Neutrophil (primary cell): Measurements from ENCODE around the gene TUBB4B.
"Not testable (repeated sequence)": the region's sequence is repeated elsewhere in the genome, so short reads cannot be mapped to it uniquely, and the experiment has no call there.

Experiments
- H3K27ac ChIP-seq: fragments of 200-600 bp; sonication (generic); 2 replicates; pipeline ENCODE4 v1.5.1; 2016; ENCODE audit warnings: mild to moderate bottlenecking, moderate library complexity
- H3K27me3 ChIP-seq: fragments of 200-600 bp; sonication (generic); 2 replicates; pipeline ENCODE4 v1.6.0; 2016; ENCODE audit warnings: mild to moderate bottlenecking
- H3K36me3 ChIP-seq: fragments of 200-600 bp; sonication (generic); 2 replicates; pipeline ENCODE4 v1.5.1; 2017
- H3K4me1 ChIP-seq, 2 experiments: fragments of 200-600 bp in 1 of 2; sonication (generic) in 1 of 2; 1 replicate in 1 of 2; 2 replicates in 1 of 2; pipeline versions ENCODE4 v1.5.1 to v1.6.1; 2013 to 2016; ENCODE audit warnings: low read depth in 1 of 2, low read length in 1 of 2, mild to moderate bottlenecking in 1 of 2, moderate library complexity in 1 of 2; ENCODE audit not compliant: control insufficient read depth in 1 of 2, insufficient read depth in 1 of 2
- H3K4me3 ChIP-seq, 2 experiments: fragments of 200-600 bp in 1 of 2; sonication (generic) in 1 of 2; 1 replicate in 1 of 2; 2 replicates in 1 of 2; pipeline ENCODE4 v1.5.1; 2013 to 2016; ENCODE audit warnings: low read depth in 1 of 2, low read length in 1 of 2, mild to moderate bottlenecking in 1 of 2, moderate library complexity in 1 of 2
- H3K9me3 ChIP-seq: fragments of 200-600 bp; sonication (generic); 2 replicates; pipeline ENCODE4 v1.5.1; 2016
- CTCF ChIP-seq: fragments of 200-600 bp; sonication (generic); IDR thresholded peaks from 2 replicates; pipeline ENCODE4 v1.5.1; 2016; ENCODE audit warnings: antibody characterized with exemption

The TUBB4B gene

DNA sequence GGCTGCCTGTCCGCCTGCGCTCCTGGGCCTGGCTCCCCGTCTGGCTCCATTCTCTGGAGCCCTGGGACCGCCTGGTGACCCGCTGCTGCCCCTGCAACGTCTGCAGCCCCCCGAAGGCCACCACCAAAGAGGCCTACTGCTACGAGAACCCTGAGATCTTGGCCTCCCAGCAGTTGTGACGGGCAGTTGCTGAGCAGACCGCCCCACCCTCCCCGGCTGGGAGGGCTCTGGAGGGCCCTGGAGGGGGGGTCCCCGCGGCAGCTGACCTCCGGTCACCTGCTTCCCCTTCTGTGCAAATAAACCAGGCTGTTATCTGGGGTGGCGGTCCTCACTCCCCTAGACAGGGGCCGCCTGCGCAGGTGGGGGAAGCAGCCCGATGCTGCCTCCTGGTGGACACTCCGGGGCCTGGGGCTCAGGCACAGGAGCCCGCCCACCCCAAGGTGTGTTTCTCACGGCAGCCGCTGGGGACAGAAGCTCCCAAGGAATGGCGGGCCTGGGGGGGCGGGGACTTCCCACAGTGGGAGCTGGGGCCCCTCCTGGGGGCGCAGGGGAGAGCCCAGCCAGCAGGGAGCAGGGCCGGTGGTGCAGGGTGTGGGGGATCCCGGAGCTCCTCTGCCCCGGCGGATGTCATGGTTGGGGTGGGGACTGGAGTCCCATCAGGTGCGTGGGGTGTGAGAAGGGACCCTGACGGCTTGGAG is 4.7 kb upstream of the TUBB4B start:
- peak; percentile 100 for TF ChIP-seq CTCF
- H3K27ac ChIP-seq = peak overlapping the region; percentile 71
- H3K4me1 ChIP-seq = peaks cover 41 to 42% of the 10 kb centered on the region in 2 experiments

GRCh38 chr9:137236936-137237421 is 4.1 kb upstream of the TUBB4B start:
- Histone ChIP-seq H3K4me1 (peaks cover 46% of the 10 kb centered on the region in 2 experiments), H3K9me3 (no peaks in the 10 kb centered on the region), H3K27me3 (peaks cover 34% of the 10 kb centered on the region), H3K27ac (peak overlapping the region; percentile 71), H3K4me3 (peak overlapping the region; percentile 36 to 57), H3K36me3 (peaks cover 3% of the 10 kb centered on the region)
- TF ChIP-seq CTCF = no peak

More for the DNA sequence above, 4.7 kb upstream of the TUBB4B start:
- H3K36me3 ChIP-seq = no peaks in the 10 kb centered on the region
- peaks cover 34% of the 10 kb centered on the region for H3K27me3 ChIP-seq
- peak overlapping the region; percentile 36 to 57 for H3K4me3 ChIP-seq
- no peaks in the 10 kb centered on the region for H3K9me3 ChIP-seq

- Histone ChIP-seq H3K9me3 (no peaks in the 10 kb centered on the region), H3K27me3 (peaks cover 30% of the 10 kb centered on the region), H3K4me3 (no peak overlapping the region), H3K36me3 (peaks cover 14% of the 10 kb centered on the region), H3K4me1 (peaks cover 57% of the 10 kb centered on the region in 2 experiments), H3K27ac (no peak overlapping the region)
- TF ChIP-seq CTCF = no peak
These were observed 3.0 kb upstream of the TUBB4B start for GRCh38 chr9:137237759-137238726.

DNA sequence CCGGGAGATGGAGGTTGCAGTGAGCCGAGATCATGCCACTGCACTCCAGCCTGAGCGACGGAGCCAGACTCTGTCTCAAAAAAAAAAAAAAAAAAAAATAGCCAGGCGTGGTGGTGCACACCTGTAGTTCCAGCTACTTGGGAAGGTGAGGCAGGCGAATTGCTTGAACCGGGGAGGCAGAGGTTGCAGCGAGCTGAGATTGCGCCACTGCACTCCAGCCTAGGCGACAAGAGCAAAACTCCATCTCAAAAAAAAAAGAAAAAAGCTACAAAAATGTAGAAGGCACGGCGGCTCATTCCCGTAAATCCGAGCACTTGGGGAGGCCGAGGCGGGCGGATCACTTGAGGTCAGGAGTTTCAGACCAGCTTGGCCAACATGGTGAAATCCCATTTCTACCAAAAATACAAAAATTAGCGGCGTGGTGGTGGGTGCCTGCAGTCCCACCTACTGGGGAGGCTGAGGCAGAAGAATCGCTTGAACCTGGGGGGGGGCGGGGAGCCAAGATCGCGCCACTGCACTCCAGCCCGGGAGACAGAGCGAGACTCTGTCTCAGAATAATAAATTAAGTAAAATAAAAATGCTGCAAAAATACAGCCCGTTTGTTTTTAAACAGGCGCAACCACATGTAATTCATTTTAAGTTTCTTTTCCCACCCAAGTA is 1.4 kb upstream of the TUBB4B start:
- Histone ChIP-seq H3K27ac (peak overlapping the region; percentile 96), H3K36me3 (peaks cover 23% of the 10 kb centered on the region), H3K4me3 (peak overlapping the region; percentile 79 to 96), H3K4me1 (peaks cover 70% of the 10 kb centered on the region in 2 experiments), H3K27me3 (peaks cover 14% of the 10 kb centered on the region)
- H3K9me3 ChIP-seq = not testable (repeated sequence)

- Histone ChIP-seq H3K27ac (peak overlapping the region; percentile 96), H3K4me3 (peak overlapping the region; percentile 79 to 96), H3K9me3 (no peaks in the 10 kb centered on the region), H3K4me1 (peaks cover 70% of the 10 kb centered on the region in 2 experiments), H3K36me3 (peaks cover 23% of the 10 kb centered on the region), H3K27me3 (peaks cover 7% of the 10 kb centered on the region)
- no peak for TF ChIP-seq CTCF
These were observed 708 bp upstream of the TUBB4B start for GRCh38 chr9:137240318-137240840.
